ENCODE data around the gene RBM23. TPM values are rescaled to one million over a fixed set of nuclear protein-coding genes. Genes with fewer than 3 reads are reported as not detected.
A peak's percentile ranks its signal among the peaks of the same experiment; 100 is the strongest.

The RBM23 gene
- total and polyA plus RNA-seq, 10 of the 15 experiments (the other 5 are each of a cell fraction or from before 2014, with no cell fraction given): 54.0 to 72.6 (median 61.3) TPM

GRCh38 chr14:22887260-22887989 lies 31.5 kb downstream of the RBM23 start (continued):
- TF ChIP-seq SMAD1 (IDR thresholded peaks at IDR 0.05; ENCODE audit: low read depth, partially characterized antibody) (no peak), ETV6 (conservative IDR thresholded peaks at IDR 0.05 in 1 of 2, IDR thresholded peaks at IDR 0.05 in 1 of 2; ENCODE audit: borderline replicate concordance in 1 of 2, low read depth in 1 of 2) (peak in 1 of 2 experiments; percentile 98; a peak in 2 of 4 replicates), SIX5 (IDR thresholded peaks at IDR 0.05; ENCODE audit: low read depth, low read length, severe bottlenecking) (no peak), RAD21 (IDR thresholded peaks at IDR 0.05; ENCODE audit: insufficient read depth, low read depth, low read length) (no peak), FOXM1 (IDR thresholded peaks at IDR 0.05; ENCODE audit: low read depth, low read length) (0 out of 2 replicates have a peak, but pooled peaks have one; percentile 20), ZBTB33 (IDR thresholded peaks at IDR 0.05) (no peak), CBX3 (IDR thresholded peaks at IDR 0.05; ENCODE audit: borderline replicate concordance, low read depth) (no peak), EED (IDR thresholded peaks at IDR 0.05; ENCODE audit: low read depth) (0 out of 2 replicates have a peak, but pooled peaks have one; percentile 21)
- TF ChIP-seq, protein P1, sequence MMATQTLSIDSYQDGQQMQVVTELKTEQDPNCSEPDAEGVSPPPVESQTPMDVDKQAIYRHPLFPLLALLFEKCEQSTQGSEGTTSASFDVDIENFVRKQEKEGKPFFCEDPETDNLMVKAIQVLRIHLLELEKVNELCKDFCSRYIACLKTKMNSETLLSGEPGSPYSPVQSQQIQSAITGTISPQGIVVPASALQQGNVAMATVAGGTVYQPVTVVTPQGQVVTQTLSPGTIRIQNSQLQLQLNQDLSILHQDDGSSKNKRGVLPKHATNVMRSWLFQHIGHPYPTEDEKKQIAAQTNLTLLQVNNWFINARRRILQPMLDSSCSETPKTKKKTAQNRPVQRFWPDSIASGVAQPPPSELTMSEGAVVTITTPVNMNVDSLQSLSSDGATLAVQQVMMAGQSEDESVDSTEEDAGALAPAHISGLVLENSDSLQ (IDR thresholded peaks at IDR 0.05): no peak

All from GM12878 (cell line).